ENCODE measurements around the gene APH1B.

The APH1B gene

GRCh38 chr15:63329567-63330350 lies 52.4 kb downstream of the APH1B start:
- H3K36me3 Mint-ChIP-seq (ENCODE audit: low read depth), result no peaks in the 10 kb centered on the region
- peaks cover 4% of the 10 kb centered on the region for H3K27me3 Mint-ChIP-seq (ENCODE audit: low read depth)
- H3K27ac Mint-ChIP-seq, result no peak overlapping the region
- H3K4me3 Mint-ChIP-seq, result no peak overlapping the region
- no peaks in the 10 kb centered on the region for H3K9me3 Mint-ChIP-seq
- TF ChIP-seq, protein P1, sequence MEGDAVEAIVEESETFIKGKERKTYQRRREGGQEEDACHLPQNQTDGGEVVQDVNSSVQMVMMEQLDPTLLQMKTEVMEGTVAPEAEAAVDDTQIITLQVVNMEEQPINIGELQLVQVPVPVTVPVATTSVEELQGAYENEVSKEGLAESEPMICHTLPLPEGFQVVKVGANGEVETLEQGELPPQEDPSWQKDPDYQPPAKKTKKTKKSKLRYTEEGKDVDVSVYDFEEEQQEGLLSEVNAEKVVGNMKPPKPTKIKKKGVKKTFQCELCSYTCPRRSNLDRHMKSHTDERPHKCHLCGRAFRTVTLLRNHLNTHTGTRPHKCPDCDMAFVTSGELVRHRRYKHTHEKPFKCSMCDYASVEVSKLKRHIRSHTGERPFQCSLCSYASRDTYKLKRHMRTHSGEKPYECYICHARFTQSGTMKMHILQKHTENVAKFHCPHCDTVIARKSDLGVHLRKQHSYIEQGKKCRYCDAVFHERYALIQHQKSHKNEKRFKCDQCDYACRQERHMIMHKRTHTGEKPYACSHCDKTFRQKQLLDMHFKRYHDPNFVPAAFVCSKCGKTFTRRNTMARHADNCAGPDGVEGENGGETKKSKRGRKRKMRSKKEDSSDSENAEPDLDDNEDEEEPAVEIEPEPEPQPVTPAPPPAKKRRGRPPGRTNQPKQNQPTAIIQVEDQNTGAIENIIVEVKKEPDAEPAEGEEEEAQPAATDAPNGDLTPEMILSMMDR (IDR thresholded peaks at IDR 0.05; ENCODE audit: unreplicated experiment in 3 of 3), result no peak
- H3K4me1 Mint-ChIP-seq, result peaks cover 16% of the 10 kb centered on the region

DNA sequence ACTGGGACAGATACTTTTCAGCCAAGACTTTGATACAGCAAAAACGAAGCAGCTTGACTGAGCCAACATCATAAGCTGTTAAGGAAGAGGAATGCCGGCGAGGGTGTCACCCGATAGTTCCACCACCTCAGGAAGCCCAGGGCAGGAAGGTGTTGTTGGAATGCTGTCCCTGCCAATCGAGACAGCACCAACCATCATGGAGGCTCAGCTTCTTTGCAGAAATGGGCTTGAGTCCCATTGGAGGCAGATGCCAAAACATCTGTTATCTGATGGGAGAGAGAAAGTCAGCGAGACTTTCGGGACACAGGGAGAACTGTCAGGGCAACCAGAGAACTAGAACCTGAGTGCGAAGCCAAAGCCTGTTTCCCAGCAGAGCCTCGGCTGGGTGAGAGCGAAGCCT lies 53.5 kb downstream of the APH1B start:
- Mint-ChIP-seq H3K9me3 (no peaks in the 10 kb centered on the region), H3K36me3 (ENCODE audit: low read depth) (no peaks in the 10 kb centered on the region), H3K4me3 (no peak overlapping the region), H3K4me1 (peaks cover 16% of the 10 kb centered on the region), H3K27ac (no peak overlapping the region), H3K27me3 (ENCODE audit: low read depth) (peaks cover 4% of the 10 kb centered on the region)
- TF ChIP-seq, protein P1 (IDR thresholded peaks at IDR 0.05; ENCODE audit: unreplicated experiment in 3 of 3), result no peak

GRCh38 chr15:63331456-63331855 lies 54.1 kb downstream of the APH1B start:
- Mint-ChIP-seq H3K9me3 (no peaks in the 10 kb centered on the region), H3K4me1 (peaks cover 16% of the 10 kb centered on the region)

DNA sequence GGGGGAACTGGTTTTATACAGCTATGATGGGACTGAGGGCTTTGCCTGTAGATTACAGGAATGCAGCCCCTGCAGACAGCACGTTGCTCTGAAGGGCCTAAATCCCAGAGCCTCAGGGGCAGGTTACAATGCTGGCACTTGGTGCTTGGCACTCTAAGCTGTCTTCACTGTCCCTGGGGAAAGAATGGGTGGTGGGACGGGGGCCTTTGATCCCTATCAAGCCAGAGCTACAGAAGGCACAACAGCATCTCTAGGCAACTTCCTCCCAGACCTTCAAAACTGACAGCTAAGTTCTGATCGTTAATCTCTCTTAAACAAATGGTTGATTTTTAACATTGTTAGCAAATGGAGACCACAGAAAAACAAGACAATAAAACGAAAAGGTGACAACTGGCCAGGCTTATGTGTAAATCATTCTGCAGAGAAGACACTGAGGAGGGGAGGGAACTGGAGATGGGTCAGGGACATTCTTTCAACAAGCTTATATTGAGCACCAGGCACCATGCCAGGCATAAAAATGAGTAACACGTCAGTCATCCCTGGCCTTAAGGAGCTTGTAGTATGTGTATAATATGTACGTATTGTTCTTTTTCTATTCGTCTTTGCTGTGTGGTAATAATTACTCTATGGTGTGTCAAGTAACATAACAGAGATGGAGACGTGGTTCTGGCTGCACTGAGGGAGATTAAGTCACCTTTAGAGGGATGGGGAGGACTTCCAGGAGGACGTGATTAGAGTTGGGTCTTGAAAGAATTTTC lies 55.1 kb downstream of the APH1B start:
- H3K36me3 Mint-ChIP-seq (ENCODE audit: low read depth), result no peaks in the 10 kb centered on the region
- no peaks in the 10 kb centered on the region for H3K9me3 Mint-ChIP-seq
- H3K27me3 Mint-ChIP-seq (ENCODE audit: low read depth), result peaks cover 4% of the 10 kb centered on the region
- no peak overlapping the region for H3K4me3 Mint-ChIP-seq
- TF ChIP-seq, protein P1 (IDR thresholded peaks at IDR 0.05; ENCODE audit: unreplicated experiment in 3 of 3), result no peak
- peaks cover 16% of the 10 kb centered on the region for H3K4me1 Mint-ChIP-seq
- H3K27ac Mint-ChIP-seq, result no peak overlapping the region

More at GRCh38 chr15:63331456-63331855, 54.1 kb downstream of the APH1B start:
- no peaks in the 10 kb centered on the region for H3K36me3 Mint-ChIP-seq (ENCODE audit: low read depth)
- H3K4me3 Mint-ChIP-seq, result no peak overlapping the region
- H3K27ac Mint-ChIP-seq, result no peak overlapping the region
- TF ChIP-seq, protein P1 (IDR thresholded peaks at IDR 0.05; ENCODE audit: unreplicated experiment in 3 of 3), result no peak
- peaks cover 4% of the 10 kb centered on the region for H3K27me3 Mint-ChIP-seq (ENCODE audit: low read depth)

- Mint-ChIP-seq H3K9me3 (no peaks in the 10 kb centered on the region), H3K4me3 (no peak overlapping the region), H3K27ac (no peak overlapping the region), H3K36me3 (ENCODE audit: low read depth) (no peaks in the 10 kb centered on the region), H3K27me3 (ENCODE audit: low read depth) (peaks cover 20% of the 10 kb centered on the region), H3K4me1 (peaks cover 14% of the 10 kb centered on the region)
- TF ChIP-seq, protein P1 (IDR thresholded peaks at IDR 0.05; ENCODE audit: unreplicated experiment in 3 of 3), result no peak
Measured at GRCh38 chr15:63334821-63335220, 57.4 kb downstream of the APH1B start.

Data from nephron (organoid).